ENCODE results near the gene XPO6.

Gene XPO6

GRCh38 chr16:28103516-28104170 is 108.1 kb downstream of the XPO6 start:
- no peak overlapping the region for H3K4me3 ChIP-seq (ENCODE audit: low read length)
- TF ChIP-seq CTCF (IDR thresholded peaks at IDR 0.05; ENCODE audit: insufficient read depth, low read depth, low read length, missing control alignments) = no peak
- DNase-seq (ENCODE audit: low read depth) = no peak

- no peak for DNase-seq (ENCODE audit: low read depth)
- TF ChIP-seq CTCF (IDR thresholded peaks at IDR 0.05; ENCODE audit: insufficient read depth, low read depth, low read length, missing control alignments) = no peak
- no peak overlapping the region for H3K4me3 ChIP-seq (ENCODE audit: low read length)
Observed at GRCh38 chr16:28101533-28101890, 110.3 kb downstream of the XPO6 start.

- no peak for TF ChIP-seq CTCF (IDR thresholded peaks at IDR 0.05; ENCODE audit: insufficient read depth, low read depth, low read length, missing control alignments)
- no peak for DNase-seq (ENCODE audit: low read depth)
- H3K4me3 ChIP-seq (ENCODE audit: low read length) = no peak overlapping the region
Observed at GRCh38 chr16:28100810-28101532, 110.8 kb downstream of the XPO6 start.

- TF ChIP-seq CTCF (IDR thresholded peaks at IDR 0.05; ENCODE audit: insufficient read depth, low read depth, low read length, missing control alignments) = no peak
- no peak for DNase-seq (ENCODE audit: low read depth)
- no peak overlapping the region for H3K4me3 ChIP-seq (ENCODE audit: low read length)
Observed at GRCh38 chr16:28098959-28099945, 112.5 kb downstream of the XPO6 start.

GRCh38 chr16:28098171-28098958 is 113.4 kb downstream of the XPO6 start:
- no peak for TF ChIP-seq CTCF (IDR thresholded peaks at IDR 0.05; ENCODE audit: insufficient read depth, low read depth, low read length, missing control alignments)
- no peak overlapping the region for H3K4me3 ChIP-seq (ENCODE audit: low read length)
- DNase-seq (ENCODE audit: low read depth) = no peak
